A549 (cell line): ENCODE measurements around the gene FRY.

Source experiments
- CBX2 ChIP-seq: fragments of 200-600 bp; sonication (generic); IDR thresholded peaks from 2 replicates; pipeline ENCODE4 v1.6.1; 2016; ENCODE audit warnings: low read depth, mild to moderate bottlenecking, borderline replicate concordance
- CTCF ChIP-seq: fragments of >200 bp; sonication (Bioruptor Twin); formaldehyde crosslinking; IDR thresholded peaks from 3 replicates; pipeline ENCODE4 v1.5.1; 2016
- EHF ChIP-seq: fragments of 250-450 bp; sonication (Bioruptor Pico); IDR thresholded peaks from 2 replicates; pipeline ENCODE4 v1.5.0; 2020; ENCODE audit warnings: mild to moderate bottlenecking
- EP300 ChIP-seq, 2 experiments: fragments of >200 bp; sonication (Bioruptor Twin); formaldehyde crosslinking; IDR thresholded peaks; 2 replicates in 1 of 2; 3 replicates in 1 of 2; pipeline ENCODE4 v1.6.1; 2016 to 2017
- MAFK ChIP-seq: fragments of 450-650 bp; IDR thresholded peaks from 2 replicates; pipeline ENCODE4 v1.6.1; 2014; ENCODE audit not compliant: partially characterized antibody
- SREBF2 ChIP-seq: fragments of 450-650 bp; IDR thresholded peaks from 2 replicates; pipeline ENCODE4 v1.6.1; 2014; ENCODE audit warnings: mild to moderate bottlenecking, moderate library complexity

GRCh38 chr13:32127691-32128090, 96.1 kb downstream of the FRY start:
- TF ChIP-seq SREBF2, result no peak
- TF ChIP-seq EHF, result no peak
- TF ChIP-seq MAFK, result no peak
- no peak for TF ChIP-seq EP300 (IDR thresholded peaks at IDR 0.05)
- TF ChIP-seq CTCF, result no peak
- TF ChIP-seq CBX2, result no peak
